ENCODE results near the gene XIAP. TPM values are rescaled to one million over a fixed set of nuclear protein-coding genes. Genes with fewer than 3 reads are reported as not detected.

Gene XIAP
- total RNA-seq = 26.1 and 33.3 TPM in 2 replicates

GRCh38 chrX:123859846-123860838 lies at the start of gene XIAP:
Gene XIAP, plus strand, starts transcription at chrX:123860053. Its CDS starts 25,610 bp downstream, at chrX:123885663.

DNA sequence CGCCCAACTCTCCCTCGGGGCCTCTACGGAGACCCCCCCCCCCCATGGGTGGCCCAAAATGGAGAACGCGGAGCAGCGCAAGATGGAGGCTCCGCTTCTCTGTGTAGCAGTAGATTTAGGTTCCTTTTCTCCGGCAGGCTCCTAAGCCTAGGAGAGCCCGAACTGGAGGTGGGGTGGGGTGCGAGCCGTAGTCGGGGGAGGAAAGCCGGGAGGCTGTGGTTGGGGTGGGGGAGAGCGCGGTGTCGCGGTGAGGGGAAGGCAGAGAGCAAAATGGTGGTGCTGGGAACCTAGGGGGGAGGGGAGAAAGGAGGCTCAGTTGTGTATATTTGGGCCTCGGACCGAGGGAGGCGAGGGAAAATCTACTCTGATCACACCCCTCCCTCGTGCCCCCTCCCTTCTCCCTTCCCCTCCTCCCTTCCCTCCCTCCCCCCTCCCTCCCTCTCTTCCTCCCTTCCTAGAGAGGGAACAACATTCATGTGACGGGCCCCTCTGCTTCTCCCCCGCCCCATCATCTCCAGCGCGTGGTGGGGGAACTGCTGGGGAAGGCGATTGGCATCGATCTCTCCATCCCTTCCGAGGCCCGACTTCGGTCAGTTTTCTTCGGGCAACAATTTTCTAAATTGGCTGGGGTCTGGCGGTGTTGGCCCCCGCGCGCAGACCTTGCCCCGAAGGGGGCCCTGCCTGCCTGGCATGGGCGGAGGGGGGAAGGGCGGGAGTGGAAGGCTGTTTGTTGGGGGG lies 101.6 kb downstream of the XIAP start, which contains the start of gene STAG2:
STAG2 (plus strand) TSS at position 439 of the 738 bp plus-strand sequence. CDS start 60,922 bp downstream, outside the sequence.

Other genes with a start within 250 kb of the XIAP start
- 47.0 and 80.6 TPM in 2 replicates for gene THOC2, start 127.0 kb upstream of the XIAP start, total RNA-seq
- gene STAG2, start 101.7 kb downstream of the XIAP start, total RNA-seq = 69.3 and 114 TPM in 2 replicates

Data from smooth muscle cell of trachea (primary cell).